HCT116 (cell line): Measurements from ENCODE around the gene PLA1A.

Source experiments
- EZH2phosphoT487 ChIP-seq: fragments of 200-600 bp; IDR thresholded peaks from 2 replicates; pipeline ENCODE4 v1.6.1; 2018; ENCODE audit warnings: antibody characterized with exemption, borderline replicate concordance
- FOSL1 ChIP-seq: IDR thresholded peaks from 2 replicates; pipeline ENCODE4 v1.6.1; 2012; ENCODE audit warnings: low read depth
- JUND ChIP-seq: IDR thresholded peaks from 2 replicates; pipeline ENCODE4 v1.6.1; 2012
- POLR2A ChIP-seq: IDR thresholded peaks from 2 replicates; pipeline ENCODE4 v1.7.0; 2011; ENCODE audit warnings: borderline replicate concordance; ENCODE audit not compliant: insufficient read depth, insufficient read length; ENCODE audit errors: extremely low read depth
- POLR2AphosphoS5 ChIP-seq: IDR thresholded peaks from 2 replicates; pipeline ENCODE4 v1.6.1; 2011; ENCODE audit warnings: mild to moderate bottlenecking, low read depth, low read length, moderate library complexity
- RAD21 ChIP-seq: IDR thresholded peaks from 2 replicates; pipeline ENCODE4 v1.6.1; 2012; ENCODE audit warnings: low read depth, mild to moderate bottlenecking
- REST ChIP-seq: IDR thresholded peaks from 2 replicates; pipeline ENCODE4 v1.6.1; 2012; ENCODE audit warnings: low read depth
- SIN3A ChIP-seq: IDR thresholded peaks from 2 replicates; pipeline ENCODE4 v1.6.1; 2012; ENCODE audit warnings: low read depth
- SP1 ChIP-seq: IDR thresholded peaks from 2 replicates; pipeline ENCODE4 v1.6.1; 2012; ENCODE audit warnings: low read depth
- YY1 ChIP-seq: IDR thresholded peaks from 2 replicates; pipeline ENCODE4 v1.6.1; 2011; ENCODE audit warnings: low read length, low read depth, moderate library complexity, mild to moderate bottlenecking; ENCODE audit not compliant: insufficient replicate concordance; ENCODE audit errors: extremely low read depth
- ZFX ChIP-seq: fragments of 450-650 bp; IDR thresholded peaks from 2 replicates; pipeline ENCODE4 v1.6.1; 2017
- TF ChIP-seq, protein P1 (sequence below), 3 experiments: fragments of 200-600 bp in 1 of 3; sonication (generic) in 1 of 3; IDR thresholded peaks in 2 of 3; conservative IDR thresholded peaks in 1 of 3; 2 replicates each; pipeline ENCODE4 v1.5.1; 2012 to 2017; ENCODE audit warnings: low read depth in 2 of 3, low read length in 2 of 3, antibody characterized with exemption in 1 of 3, borderline replicate concordance in 1 of 3, control low read depth in 1 of 3, mild to moderate bottlenecking in 1 of 3, mixed read lengths in 1 of 3, mixed run types in 1 of 3, moderate library complexity in 1 of 3; ENCODE audit not compliant: insufficient read depth in 1 of 3
- TF ChIP-seq, protein P2 (sequence below): IDR thresholded peaks from 2 replicates; pipeline ENCODE4 v1.6.1; 2012
- TF ChIP-seq, protein P3 (sequence below): IDR thresholded peaks from 2 replicates; pipeline ENCODE4 v1.6.1; 2011; ENCODE audit warnings: mild to moderate bottlenecking, low read length, moderate library complexity; ENCODE audit not compliant: insufficient replicate concordance; ENCODE audit errors: extremely low read depth

GRCh38 chr3:119626196-119626595 lies 28.5 kb downstream of the PLA1A start:
- TF ChIP-seq POLR2AphosphoS5 (no peak), POLR2A (no peak), SP1 (no peak), RAD21 (no peak), FOSL1 (no peak), JUND (no peak), REST (no peak), EZH2phosphoT487 (no peak), YY1 (no peak), ZFX (no peak), SIN3A (no peak)
- TF ChIP-seq, protein P1, sequence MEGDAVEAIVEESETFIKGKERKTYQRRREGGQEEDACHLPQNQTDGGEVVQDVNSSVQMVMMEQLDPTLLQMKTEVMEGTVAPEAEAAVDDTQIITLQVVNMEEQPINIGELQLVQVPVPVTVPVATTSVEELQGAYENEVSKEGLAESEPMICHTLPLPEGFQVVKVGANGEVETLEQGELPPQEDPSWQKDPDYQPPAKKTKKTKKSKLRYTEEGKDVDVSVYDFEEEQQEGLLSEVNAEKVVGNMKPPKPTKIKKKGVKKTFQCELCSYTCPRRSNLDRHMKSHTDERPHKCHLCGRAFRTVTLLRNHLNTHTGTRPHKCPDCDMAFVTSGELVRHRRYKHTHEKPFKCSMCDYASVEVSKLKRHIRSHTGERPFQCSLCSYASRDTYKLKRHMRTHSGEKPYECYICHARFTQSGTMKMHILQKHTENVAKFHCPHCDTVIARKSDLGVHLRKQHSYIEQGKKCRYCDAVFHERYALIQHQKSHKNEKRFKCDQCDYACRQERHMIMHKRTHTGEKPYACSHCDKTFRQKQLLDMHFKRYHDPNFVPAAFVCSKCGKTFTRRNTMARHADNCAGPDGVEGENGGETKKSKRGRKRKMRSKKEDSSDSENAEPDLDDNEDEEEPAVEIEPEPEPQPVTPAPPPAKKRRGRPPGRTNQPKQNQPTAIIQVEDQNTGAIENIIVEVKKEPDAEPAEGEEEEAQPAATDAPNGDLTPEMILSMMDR (IDR thresholded peaks at IDR 0.05 in 2 of 3, conservative IDR thresholded peaks at IDR 0.05 in 1 of 3; ENCODE audit: borderline replicate concordance in 1 of 3, insufficient read depth in 1 of 3, low read depth in 2 of 3, low read length in 2 of 3), result no peak
- TF ChIP-seq, protein P2, sequence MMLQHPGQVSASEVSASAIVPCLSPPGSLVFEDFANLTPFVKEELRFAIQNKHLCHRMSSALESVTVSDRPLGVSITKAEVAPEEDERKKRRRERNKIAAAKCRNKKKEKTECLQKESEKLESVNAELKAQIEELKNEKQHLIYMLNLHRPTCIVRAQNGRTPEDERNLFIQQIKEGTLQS, result no peak
- TF ChIP-seq, protein P3, sequence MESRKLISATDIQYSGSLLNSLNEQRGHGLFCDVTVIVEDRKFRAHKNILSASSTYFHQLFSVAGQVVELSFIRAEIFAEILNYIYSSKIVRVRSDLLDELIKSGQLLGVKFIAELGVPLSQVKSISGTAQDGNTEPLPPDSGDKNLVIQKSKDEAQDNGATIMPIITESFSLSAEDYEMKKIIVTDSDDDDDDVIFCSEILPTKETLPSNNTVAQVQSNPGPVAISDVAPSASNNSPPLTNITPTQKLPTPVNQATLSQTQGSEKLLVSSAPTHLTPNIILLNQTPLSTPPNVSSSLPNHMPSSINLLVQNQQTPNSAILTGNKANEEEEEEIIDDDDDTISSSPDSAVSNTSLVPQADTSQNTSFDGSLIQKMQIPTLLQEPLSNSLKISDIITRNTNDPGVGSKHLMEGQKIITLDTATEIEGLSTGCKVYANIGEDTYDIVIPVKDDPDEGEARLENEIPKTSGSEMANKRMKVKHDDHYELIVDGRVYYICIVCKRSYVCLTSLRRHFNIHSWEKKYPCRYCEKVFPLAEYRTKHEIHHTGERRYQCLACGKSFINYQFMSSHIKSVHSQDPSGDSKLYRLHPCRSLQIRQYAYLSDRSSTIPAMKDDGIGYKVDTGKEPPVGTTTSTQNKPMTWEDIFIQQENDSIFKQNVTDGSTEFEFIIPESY, result no peak
